Breast epithelium (tissue), 4 donors: ENCODE results near the gene CHM. TPM values are rescaled to one million over a fixed set of nuclear protein-coding genes. Genes with fewer than 3 reads are reported as not detected.

ENCODE experiments used
- DNase-seq, 2 donors: peaks; one replicate each; pipeline ENCODE4 v3.0.0-alpha.2; 2019; ENCODE audit warnings: low spot score in 2 of 2
- H3K27ac ChIP-seq, 2 donors: fragments of 200-600 bp; sonication (generic) in 1 of 2; one replicate each; pipeline ENCODE4 v1.5.1; 2016 to 2019; ENCODE audit warnings: mild to moderate bottlenecking in 1 of 2
- H3K27me3 ChIP-seq, 2 donors: fragments of 200-600 bp; sonication (generic) in 1 of 2; one replicate each; pipeline versions ENCODE4 v1.5.1 to v1.6.0; 2017 to 2019; ENCODE audit warnings: control low read depth in 1 of 2, mild to moderate bottlenecking in 1 of 2
- H3K36me3 ChIP-seq: fragments of 200-600 bp; one replicate; pipeline ENCODE4 v1.5.1; 2019
- H3K4me1 ChIP-seq, 2 donors: fragments of 200-600 bp; sonication (generic); one replicate each; pipeline ENCODE4 v1.5.1; 2016 to 2019; ENCODE audit warnings: control low read depth in 1 of 2
- H3K4me3 ChIP-seq, 3 donors: fragments of 200-600 bp; sonication (generic); 1 replicate in 2 of 3; 2 replicates in 1 of 3; pipeline ENCODE4 v1.5.1; 2016 to 2019; ENCODE audit warnings: mild to moderate bottlenecking in 3 of 3, moderate library complexity in 2 of 3
- H3K9me3 ChIP-seq, 2 donors: fragments of 200-600 bp; sonication (generic) in 1 of 2; one replicate each; pipeline ENCODE4 v1.5.1; 2016 to 2019; ENCODE audit warnings: control low read depth in 1 of 2
- CTCF ChIP-seq, 3 donors: fragments of 450-650 bp; IDR thresholded peaks; one replicate each; pipeline ENCODE4 v1.5.1; 2016 to 2017; ENCODE audit warnings: antibody characterized with exemption in 3 of 3, mild to moderate bottlenecking in 3 of 3, moderate library complexity in 3 of 3
- POLR2A ChIP-seq: fragments of 450-650 bp; IDR thresholded peaks from one replicate; pipeline ENCODE4 v1.6.1; 2016; ENCODE audit warnings: antibody characterized with exemption, mild to moderate bottlenecking, moderate library complexity
- POLR2AphosphoS5 ChIP-seq, 3 donors: sonication (generic); formaldehyde crosslinking; IDR thresholded peaks; one replicate each; pipeline ENCODE4 v1.6.1; 2017; ENCODE audit warnings: antibody characterized with exemption in 3 of 3
- intact Hi-C: fragments of 100-400 bp; cut with DNase I; formaldehyde crosslinking; loops from one replicate; pipeline ENCODE4 v1.15.1; 2023; ENCODE audit warnings: low total_unique reads
- total RNA-seq, 3 donors: library from RNA; depleted of rRNA; stranded (reverse); fragments of >200 nt; gene quantifications; one replicate each; pipeline ENCODE4 v1.1.0, GENCODE V29; 2016

CHM gene
- total RNA-seq, 3 donors from 2014 or later, result 18.4 to 37.2 (median 22.9) TPM

- H3K27ac ChIP-seq, result no peak overlapping the region
- H3K4me3 ChIP-seq, result no peak overlapping the region
- DNase-seq, result no peak
- H3K36me3 ChIP-seq, result no peaks in the 10 kb centered on the region
- H3K4me1 ChIP-seq, result no peaks in the 10 kb centered on the region
- no peaks in the 10 kb centered on the region for H3K27me3 ChIP-seq
- peaks cover 2 to 6% of the 10 kb centered on the region in 2 donors for H3K9me3 ChIP-seq
- intact Hi-C loops, result no loop called here
- no peak for TF ChIP-seq POLR2AphosphoS5 (IDR thresholded peaks at IDR 0.05)
- TF ChIP-seq CTCF (IDR thresholded peaks at IDR 0.05), result no peak
- TF ChIP-seq POLR2A, result no peak
Measured at GRCh38 chrX:85870585-85870984, 176.8 kb downstream of the CHM start.

GRCh38 chrX:85865324-85865723 lies 182.0 kb downstream of the CHM start:
- no peak for TF ChIP-seq CTCF (IDR thresholded peaks at IDR 0.05)
- no peak for TF ChIP-seq POLR2AphosphoS5 (IDR thresholded peaks at IDR 0.05)
- Histone ChIP-seq H3K4me1 (no peaks in the 10 kb centered on the region), H3K9me3 (peaks cover 9 to 10% of the 10 kb centered on the region in 2 donors), H3K27ac (no peak overlapping the region), H3K36me3 (no peaks in the 10 kb centered on the region), H3K4me3 (no peak overlapping the region), H3K27me3 (no peaks in the 10 kb centered on the region)
- DNase-seq, result no peak
- intact Hi-C loops, result no loop called here

- Histone ChIP-seq H3K36me3 (no peaks in the 10 kb centered on the region), H3K27me3 (peaks cover 0 to 3% of the 10 kb centered on the region in 2 donors), H3K4me1 (no peaks in the 10 kb centered on the region), H3K4me3 (no peak overlapping the region), H3K27ac (no peak overlapping the region), H3K9me3 (no peaks in the 10 kb centered on the region)
- TF ChIP-seq CTCF (IDR thresholded peaks at IDR 0.05), result no peak
- no peak for TF ChIP-seq POLR2A
- TF ChIP-seq POLR2AphosphoS5 (IDR thresholded peaks at IDR 0.05), result no peak
- no peak for DNase-seq
- intact Hi-C loops, result no loop called here
Measured at GRCh38 chrX:85859426-85859825, 187.9 kb downstream of the CHM start.

- H3K36me3 ChIP-seq, result no peaks in the 10 kb centered on the region
- DNase-seq, result no peak
- peaks cover 0 to 16% of the 10 kb centered on the region in 2 donors for H3K27me3 ChIP-seq
- no peak for TF ChIP-seq POLR2A
- no peak for TF ChIP-seq CTCF (IDR thresholded peaks at IDR 0.05)
- TF ChIP-seq POLR2AphosphoS5 (IDR thresholded peaks at IDR 0.05), result no peak
- H3K4me1 ChIP-seq, result no peaks in the 10 kb centered on the region
- no peak overlapping the region for H3K4me3 ChIP-seq
- no peak overlapping the region for H3K27ac ChIP-seq
- intact Hi-C loops, result no loop called here
- H3K9me3 ChIP-seq, result peaks cover 0 to 5% of the 10 kb centered on the region in 2 donors
Measured at GRCh38 chrX:85851418-85851817, 195.9 kb downstream of the CHM start.

- Histone ChIP-seq H3K36me3 (no peaks in the 10 kb centered on the region), H3K9me3 (no peaks in the 10 kb centered on the region), H3K4me3 (no peak overlapping the region), H3K4me1 (no peaks in the 10 kb centered on the region), H3K27me3 (peaks cover 0 to 10% of the 10 kb centered on the region in 2 donors), H3K27ac (no peak overlapping the region)
- intact Hi-C loops, result no loop called here
- no peak for DNase-seq
- TF ChIP-seq POLR2AphosphoS5 (IDR thresholded peaks at IDR 0.05) (no peak), POLR2A (no peak), CTCF (IDR thresholded peaks at IDR 0.05) (no peak)
Measured at GRCh38 chrX:85836868-85837267, 210.5 kb downstream of the CHM start.
